ENCODE results near the gene GPC5.
A peak's percentile ranks its signal among the peaks of the same experiment; 100 is the strongest.

GPC5 gene

GRCh38 chr13:92761710-92762109 lies 1363.3 kb downstream of the GPC5 start:
- ATAC-seq: no peak
- H3K9me3 Mint-ChIP-seq: peaks cover 33% of the 10 kb centered on the region
- no peak overlapping the region for H3K4me3 Mint-ChIP-seq
- H3K4me1 Mint-ChIP-seq: no peaks in the 10 kb centered on the region
- no peak for DNase-seq
- H3K36me3 Mint-ChIP-seq (ENCODE audit: low read depth): no peaks in the 10 kb centered on the region
- no peak overlapping the region for H3K27ac Mint-ChIP-seq
- no peaks in the 10 kb centered on the region for H3K27me3 Mint-ChIP-seq

GRCh38 chr13:92767468-92767867 lies 1369.0 kb downstream of the GPC5 start:
- no peak for DNase-seq
- Mint-ChIP-seq H3K4me3 (no peak overlapping the region), H3K4me1 (no peaks in the 10 kb centered on the region), H3K27me3 (no peaks in the 10 kb centered on the region), H3K9me3 (peaks cover 23% of the 10 kb centered on the region), H3K36me3 (ENCODE audit: low read depth) (no peaks in the 10 kb centered on the region), H3K27ac (no peak overlapping the region)
- no peak for ATAC-seq

GRCh38 chr13:92768602-92769001 lies 1370.2 kb downstream of the GPC5 start:
- no peak for DNase-seq
- ATAC-seq: no peak
- peaks cover 12% of the 10 kb centered on the region for H3K9me3 Mint-ChIP-seq
- no peaks in the 10 kb centered on the region for H3K4me1 Mint-ChIP-seq
- H3K36me3 Mint-ChIP-seq (ENCODE audit: low read depth): no peaks in the 10 kb centered on the region
- H3K4me3 Mint-ChIP-seq: no peak overlapping the region
- H3K27ac Mint-ChIP-seq: no peak overlapping the region
- H3K27me3 Mint-ChIP-seq: no peaks in the 10 kb centered on the region

- H3K27me3 Mint-ChIP-seq: no peaks in the 10 kb centered on the region
- peaks cover 13% of the 10 kb centered on the region for H3K9me3 Mint-ChIP-seq
- no peak overlapping the region for H3K4me3 Mint-ChIP-seq
- no peak for DNase-seq
- no peaks in the 10 kb centered on the region for H3K4me1 Mint-ChIP-seq
- no peaks in the 10 kb centered on the region for H3K36me3 Mint-ChIP-seq (ENCODE audit: low read depth)
- ATAC-seq: no peak
- no peak overlapping the region for H3K27ac Mint-ChIP-seq
Observed at GRCh38 chr13:92769046-92769445, 1370.6 kb downstream of the GPC5 start.

GRCh38 chr13:92775658-92776057 lies 1377.2 kb downstream of the GPC5 start:
- DNase-seq (no peak), ATAC-seq (no peak)
- Mint-ChIP-seq H3K4me1 (no peaks in the 10 kb centered on the region), H3K9me3 (peaks cover 14% of the 10 kb centered on the region), H3K36me3 (ENCODE audit: low read depth) (no peaks in the 10 kb centered on the region), H3K4me3 (no peak overlapping the region), H3K27ac (no peak overlapping the region), H3K27me3 (no peaks in the 10 kb centered on the region)

GRCh38 chr13:92781965-92782690 lies 1383.7 kb downstream of the GPC5 start:
- no peak for DNase-seq
- Mint-ChIP-seq H3K9me3 (no peaks in the 10 kb centered on the region), H3K4me1 (no peaks in the 10 kb centered on the region), H3K36me3 (ENCODE audit: low read depth) (no peaks in the 10 kb centered on the region), H3K27me3 (no peaks in the 10 kb centered on the region), H3K27ac (no peak overlapping the region), H3K4me3 (no peak overlapping the region)
- ATAC-seq: no peak

- Mint-ChIP-seq H3K9me3 (peaks cover 5% of the 10 kb centered on the region), H3K4me3 (no peak overlapping the region), H3K27ac (no peak overlapping the region), H3K27me3 (no peaks in the 10 kb centered on the region), H3K4me1 (peaks cover 5% of the 10 kb centered on the region), H3K36me3 (ENCODE audit: low read depth) (no peaks in the 10 kb centered on the region)
- DNase-seq (no peak), ATAC-seq (no peak)
Observed at GRCh38 chr13:92802776-92803175, 1404.4 kb downstream of the GPC5 start.

GRCh38 chr13:92804346-92804745 lies 1405.9 kb downstream of the GPC5 start:
- Mint-ChIP-seq H3K36me3 (ENCODE audit: low read depth) (no peaks in the 10 kb centered on the region), H3K4me3 (no peak overlapping the region), H3K4me1 (peaks cover 5% of the 10 kb centered on the region), H3K27me3 (no peaks in the 10 kb centered on the region), H3K27ac (no peak overlapping the region), H3K9me3 (peaks cover 5% of the 10 kb centered on the region)
- ATAC-seq (no peak), DNase-seq (no peak)

- Mint-ChIP-seq H3K27me3 (no peaks in the 10 kb centered on the region), H3K4me3 (no peak overlapping the region), H3K27ac (no peak overlapping the region), H3K4me1 (peaks cover 5% of the 10 kb centered on the region), H3K9me3 (peaks cover 5% of the 10 kb centered on the region), H3K36me3 (ENCODE audit: low read depth) (no peaks in the 10 kb centered on the region)
- no peak for DNase-seq
- no peak for ATAC-seq
Observed at GRCh38 chr13:92804926-92805325, 1406.5 kb downstream of the GPC5 start.

GRCh38 chr13:92805766-92806165 lies 1407.3 kb downstream of the GPC5 start:
- no peak for DNase-seq

GRCh38 chr13:92806215-92806614 lies 1407.8 kb downstream of the GPC5 start:
- Mint-ChIP-seq H3K4me1 (peaks cover 5% of the 10 kb centered on the region), H3K36me3 (ENCODE audit: low read depth) (no peaks in the 10 kb centered on the region), H3K27me3 (no peaks in the 10 kb centered on the region), H3K27ac (no peak overlapping the region), H3K9me3 (peaks cover 5% of the 10 kb centered on the region), H3K4me3 (peak overlapping the region; percentile 52)
- ATAC-seq: no peak
- DNase-seq: no peak

More at GRCh38 chr13:92805766-92806165, 1407.3 kb downstream of the GPC5 start:
- Mint-ChIP-seq H3K27ac (no peak overlapping the region), H3K36me3 (ENCODE audit: low read depth) (no peaks in the 10 kb centered on the region), H3K4me1 (peaks cover 5% of the 10 kb centered on the region), H3K27me3 (no peaks in the 10 kb centered on the region), H3K4me3 (peak overlapping the region; percentile 52), H3K9me3 (peaks cover 5% of the 10 kb centered on the region)
- ATAC-seq: no peak

GRCh38 chr13:92807353-92807752 lies 1408.9 kb downstream of the GPC5 start:
- peaks cover 5% of the 10 kb centered on the region for H3K9me3 Mint-ChIP-seq
- no peaks in the 10 kb centered on the region for H3K27me3 Mint-ChIP-seq
- DNase-seq (no peak), ATAC-seq (no peak)
- H3K4me1 Mint-ChIP-seq: peaks cover 5% of the 10 kb centered on the region
- no peaks in the 10 kb centered on the region for H3K36me3 Mint-ChIP-seq (ENCODE audit: low read depth)
- H3K27ac Mint-ChIP-seq: no peak overlapping the region
- H3K4me3 Mint-ChIP-seq: no peak overlapping the region

- ATAC-seq (no peak), DNase-seq (no peak)
- peaks cover 5% of the 10 kb centered on the region for H3K4me1 Mint-ChIP-seq
- no peak overlapping the region for H3K27ac Mint-ChIP-seq
- H3K4me3 Mint-ChIP-seq: no peak overlapping the region
- H3K36me3 Mint-ChIP-seq (ENCODE audit: low read depth): no peaks in the 10 kb centered on the region
- no peaks in the 10 kb centered on the region for H3K27me3 Mint-ChIP-seq
- H3K9me3 Mint-ChIP-seq: peaks cover 5% of the 10 kb centered on the region
Observed at GRCh38 chr13:92807966-92808365, 1409.5 kb downstream of the GPC5 start.

- Mint-ChIP-seq H3K27ac (no peak overlapping the region), H3K4me1 (no peaks in the 10 kb centered on the region), H3K27me3 (no peaks in the 10 kb centered on the region), H3K36me3 (ENCODE audit: low read depth) (no peaks in the 10 kb centered on the region), H3K9me3 (peaks cover 16% of the 10 kb centered on the region), H3K4me3 (no peak overlapping the region)
- no peak for DNase-seq
- ATAC-seq: no peak
Observed at GRCh38 chr13:92821324-92821723, 1422.9 kb downstream of the GPC5 start.

GRCh38 chr13:92823059-92823458 lies 1424.6 kb downstream of the GPC5 start:
- Mint-ChIP-seq H3K4me3 (no peak overlapping the region), H3K27ac (no peak overlapping the region), H3K9me3 (peaks cover 16% of the 10 kb centered on the region), H3K4me1 (no peaks in the 10 kb centered on the region), H3K27me3 (no peaks in the 10 kb centered on the region), H3K36me3 (ENCODE audit: low read depth) (no peaks in the 10 kb centered on the region)
- no peak for DNase-seq
- ATAC-seq: no peak
